T47D (cell line): ENCODE measurements around the gene RAB6B.
A peak's percentile ranks its signal among the peaks of the same experiment; 100 is the strongest.

Experiments
- DNase-seq, 2 experiments: peaks; one replicate each; pipeline versions ENCODE4 v3.0.0 to v3.0.0-alpha.2; 2011 to 2012; ENCODE audit warnings: low read depth in 1 of 2, low spot score in 1 of 2
- JUND ChIP-seq: IDR thresholded peaks from 2 replicates; pipeline ENCODE4 v1.6.1; 2012; ENCODE audit warnings: low read depth
- in situ Hi-C: cut with HindIII; loops from 2 replicates; pipeline ENCODE4 v1.10.0; 2016; ENCODE audit warnings: low sequenced_read_pairs, low pct_unique_long_range_greater_than_20kb

Gene RAB6B

GRCh38 chr3:133927540-133928066 is 31.9 kb upstream of the RAB6B start:
- no peak for TF ChIP-seq JUND
- DNase-seq: peak; percentile 33 to 68
- in situ Hi-C loops: no loop called here

- no peak for TF ChIP-seq JUND
- in situ Hi-C loops: no loop called here
These were observed 31.3 kb upstream of the RAB6B start for GRCh38 chr3:133926736-133927539.

GRCh38 chr3:133925960-133926735 is 30.5 kb upstream of the RAB6B start:
- in situ Hi-C loops: no loop called here
- TF ChIP-seq JUND: no peak
- no peak for DNase-seq

More at GRCh38 chr3:133926736-133927539, 31.3 kb upstream of the RAB6B start:
- no peak for DNase-seq

DNA sequence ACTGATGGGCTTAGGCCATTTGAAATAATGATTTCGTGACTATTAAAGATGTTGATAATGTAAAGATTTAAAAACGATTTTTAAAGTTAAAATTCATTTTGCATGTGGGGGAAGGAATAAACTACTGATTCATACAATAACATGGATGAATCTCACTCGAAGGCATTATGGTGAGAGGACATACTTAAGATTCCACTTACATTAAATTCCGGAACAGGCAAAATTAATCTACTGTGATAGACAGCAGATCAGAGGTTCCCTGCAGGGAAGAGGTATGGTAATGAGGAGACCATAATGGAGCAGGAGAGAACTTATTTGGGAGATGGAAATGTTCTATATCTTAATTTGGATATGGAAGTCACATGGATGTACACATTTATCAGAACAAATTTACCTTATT is 28.4 kb upstream of the RAB6B start:
- TF ChIP-seq JUND: no peak
- no peak for DNase-seq
- in situ Hi-C loops: no loop called here

DNA sequence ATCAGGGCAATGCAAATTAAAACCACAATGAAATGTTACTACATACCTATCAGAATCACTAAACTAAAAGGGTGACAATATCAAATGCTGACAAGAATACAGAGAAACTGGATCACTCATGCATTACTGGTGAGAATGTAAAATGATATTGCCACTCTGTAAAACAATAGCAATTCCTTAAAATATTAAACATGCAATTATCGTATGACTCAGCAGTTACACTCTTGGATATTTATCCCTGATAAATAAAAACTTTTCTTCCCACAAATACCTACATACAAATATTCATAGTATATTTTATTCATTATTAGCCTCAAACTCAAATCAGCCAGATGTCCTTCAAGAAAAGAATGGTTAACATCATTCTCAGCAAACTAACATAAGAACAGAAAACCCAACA is 25.9 kb upstream of the RAB6B start:
- no peak for DNase-seq
- no peak for TF ChIP-seq JUND
- in situ Hi-C loops: no loop called here

DNA sequence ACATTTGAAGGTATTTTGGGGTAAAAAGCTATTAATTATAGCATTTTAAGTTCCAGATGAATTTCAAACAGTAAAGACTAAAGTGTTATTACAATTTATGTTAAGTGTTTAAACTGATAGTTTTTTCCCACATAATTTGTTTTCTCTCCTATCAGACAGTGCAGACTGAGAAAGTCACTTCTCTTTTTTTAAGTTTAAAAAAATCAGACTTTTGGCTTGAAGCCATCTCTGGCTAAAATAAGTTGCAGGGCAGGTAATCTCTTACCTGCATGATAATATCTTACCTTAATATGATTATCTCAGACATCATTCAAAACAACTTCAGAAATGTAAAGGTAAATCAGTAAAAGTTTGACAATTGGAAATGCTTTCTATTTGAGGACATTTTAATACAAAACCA is 21.5 kb upstream of the RAB6B start:
- TF ChIP-seq JUND: no peak
- in situ Hi-C loops: no loop called here
- no peak for DNase-seq

DNA sequence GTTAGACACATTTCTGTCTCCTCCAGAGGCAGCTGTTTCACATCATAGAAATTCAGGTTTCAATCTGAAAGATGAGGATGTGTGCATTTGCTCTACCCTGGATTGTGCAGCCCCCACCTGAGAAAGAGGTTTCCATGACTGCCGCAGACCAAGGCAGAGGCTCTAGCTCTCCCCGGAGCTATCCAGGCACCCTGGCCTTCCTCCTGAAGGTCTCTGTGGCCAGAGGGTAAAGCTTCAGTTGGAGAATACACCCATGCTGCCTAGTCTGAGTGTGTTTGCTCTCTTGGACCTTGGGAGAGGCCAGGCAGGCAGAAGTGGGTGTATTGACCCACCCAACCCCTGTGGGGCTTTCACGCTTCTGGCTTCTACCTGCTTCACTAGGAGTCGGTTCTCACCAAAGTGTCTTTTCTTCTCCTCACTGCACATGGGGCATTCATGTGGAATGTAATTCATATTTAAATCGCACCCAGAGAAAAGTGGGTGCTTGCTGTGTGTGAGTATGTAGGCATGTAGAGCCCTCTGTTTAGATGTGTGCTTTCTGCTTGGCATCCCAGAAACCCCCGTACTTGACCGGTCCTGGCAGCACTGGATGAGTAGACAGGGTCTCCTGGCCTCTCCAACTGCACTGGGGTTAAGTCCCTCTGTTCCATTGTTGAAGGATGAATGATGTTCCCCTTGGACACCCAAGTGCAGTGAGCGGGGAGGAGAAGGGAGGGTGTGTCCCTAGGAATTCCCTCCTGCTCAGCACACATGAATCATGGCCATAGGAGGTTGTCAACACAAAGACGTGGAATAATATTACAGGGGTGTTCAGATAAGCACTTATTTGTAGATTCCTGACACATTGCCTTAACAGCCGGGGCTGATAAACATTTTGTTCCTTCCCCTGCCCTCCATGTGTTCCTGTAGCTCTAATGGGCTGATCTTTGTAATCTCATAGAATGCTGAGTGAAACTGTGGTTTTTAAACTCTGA is 20.3 kb upstream of the RAB6B start:
- TF ChIP-seq JUND: no peak
- in situ Hi-C loops: no loop called here
- DNase-seq: no peak

DNA sequence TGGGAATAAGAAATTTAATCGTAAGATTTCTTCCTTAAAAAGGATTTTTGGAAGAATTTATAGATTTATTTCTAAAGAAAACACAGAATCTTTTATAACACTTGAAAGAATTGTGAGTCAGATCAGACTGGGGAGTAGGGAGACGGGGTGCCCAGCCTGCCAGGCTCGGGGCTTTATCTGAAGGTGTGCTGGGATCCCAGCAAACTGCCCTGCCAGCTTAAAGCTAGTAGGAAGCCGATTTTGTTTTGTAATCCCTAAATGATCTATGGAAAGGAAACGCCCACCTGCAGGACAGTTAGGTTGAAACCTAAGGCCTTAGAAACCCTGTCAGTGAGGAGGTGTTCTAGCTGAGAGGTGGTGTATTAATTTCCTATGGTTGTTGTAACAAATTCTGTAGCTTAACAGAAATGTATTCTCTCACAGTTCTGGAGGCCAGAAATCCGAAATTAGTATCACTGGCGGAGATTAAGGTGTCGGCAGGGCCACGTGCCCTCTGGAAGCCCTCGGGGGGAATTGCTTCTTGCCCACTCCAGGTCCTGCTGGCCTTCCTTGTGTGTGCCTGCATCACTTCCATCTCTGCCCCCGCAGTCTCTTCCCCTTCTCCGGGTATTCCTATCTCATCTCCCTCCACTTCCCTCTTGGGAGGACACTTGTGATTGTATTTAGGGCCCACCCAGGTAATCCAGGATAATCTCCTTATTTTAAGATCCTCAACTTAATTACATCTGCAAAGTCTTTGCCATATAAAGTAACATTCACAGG is 19.3 kb upstream of the RAB6B start:
- no peak for TF ChIP-seq JUND
- in situ Hi-C loops: no loop called here

DNA sequence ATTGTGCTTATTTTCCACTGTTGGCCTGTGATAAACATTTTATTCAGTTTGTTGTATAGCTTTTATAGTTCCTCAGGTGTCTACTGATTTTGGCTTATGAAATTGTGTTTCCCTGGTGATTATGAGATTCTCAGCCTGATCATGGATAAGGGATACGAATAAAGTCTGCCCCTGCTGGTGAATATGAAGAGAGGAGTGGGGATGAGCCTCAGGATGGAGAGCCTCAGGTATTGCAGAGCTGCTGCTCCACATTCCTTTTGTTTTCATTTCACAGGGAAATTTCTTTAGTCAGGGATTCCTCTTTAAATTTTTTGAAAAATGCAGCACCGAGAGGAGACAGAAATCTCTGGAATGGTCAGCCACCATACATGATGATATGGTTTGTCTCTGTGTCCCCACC is 14.7 kb upstream of the RAB6B start:
- DNase-seq: peak in 1 of 2 experiments; percentile 30
- in situ Hi-C loops: no loop called here
- TF ChIP-seq JUND: no peak

More for the DNA sequence above, 19.3 kb upstream of the RAB6B start:
- DNase-seq: no peak

DNA sequence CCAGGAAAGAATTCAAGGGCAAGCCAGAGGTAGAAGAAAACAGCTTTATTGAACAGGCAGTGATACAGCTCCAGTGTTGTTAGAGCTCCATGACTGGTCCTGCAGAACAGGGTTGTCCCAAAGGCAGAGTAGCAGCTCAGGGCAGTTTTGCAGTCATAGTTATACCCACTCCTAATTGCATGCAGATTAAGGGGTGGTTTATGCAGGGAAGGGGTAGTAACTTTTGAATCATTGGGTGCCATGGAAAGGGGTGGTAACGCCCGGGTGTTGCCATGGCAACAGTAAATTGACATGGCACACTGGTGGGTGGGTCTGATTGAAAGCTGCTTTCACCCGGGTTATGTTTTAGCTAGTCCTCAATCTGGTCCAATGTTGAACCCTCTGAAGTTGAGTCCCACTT is 9.7 kb upstream of the RAB6B start:
- DNase-seq: peak in 1 of 2 experiments; percentile 88
- no peak for TF ChIP-seq JUND
- in situ Hi-C loops: no loop called here

- TF ChIP-seq JUND: no peak
- in situ Hi-C loops: no loop called here
- no peak for DNase-seq
These were observed 6.2 kb upstream of the RAB6B start for GRCh38 chr3:133901847-133902246.
